Mammary epithelial cell (primary cell): ENCODE measurements around the gene RNF169.

Source experiments
- CTCF ChIP-seq, 2 donors: IDR thresholded peaks in 1 of 2; conservative IDR thresholded peaks in 1 of 2; 2 replicates each; pipeline ENCODE4 v1.5.1; 2011 to 2012; ENCODE audit warnings: inconsistent platforms in 2 of 2, low read length in 2 of 2, mild to moderate bottlenecking in 2 of 2, control low read depth in 1 of 2, low read depth in 1 of 2; ENCODE audit not compliant: insufficient read depth in 1 of 2; ENCODE audit errors: extremely low read depth in 1 of 2
- EZH2 ChIP-seq: IDR thresholded peaks from 2 replicates; pipeline ENCODE4 v1.6.1; 2012; ENCODE audit warnings: low read length, inconsistent platforms, borderline replicate concordance

- TF ChIP-seq CTCF (conservative IDR thresholded peaks at IDR 0.05 in 1 of 2, IDR thresholded peaks at IDR 0.05 in 1 of 2; ENCODE audit: extremely low read depth in 1 of 2, insufficient read depth in 1 of 2, low read depth in 1 of 2, low read length in 2 of 2), result no peak
- TF ChIP-seq EZH2, result no peak
Measured at GRCh38 chr11:74749127-74749964, 697 bp downstream of the RNF169 start.
